SH-SY5Y (cell line): ENCODE data around the gene SPA17.

ENCODE experiments used
- GATA2 ChIP-seq: IDR thresholded peaks from 2 replicates; pipeline ENCODE4 v1.6.1; 2011; ENCODE audit warnings: mild to moderate bottlenecking, low read depth, low read length
- GATA3 ChIP-seq: IDR thresholded peaks from 2 replicates; pipeline ENCODE4 v1.6.1; 2011; ENCODE audit warnings: low read depth, mild to moderate bottlenecking, low read length, moderate library complexity

GRCh38 chr11:124678416-124678815 lies 4.7 kb downstream of the SPA17 start:
- no peak for TF ChIP-seq GATA3
- no peak for TF ChIP-seq GATA2
